AG04450 (cell line): ENCODE data around the gene CXCR5. TPM values are rescaled to one million over a fixed set of nuclear protein-coding genes. Genes with fewer than 3 reads are reported as not detected.

ENCODE experiments used
- CTCF ChIA-PET: fragments of 300-600, 350-600 bp; formaldehyde crosslinking; extraction: SDS; loops from one replicate; lab custom pipeline; 2022; ENCODE audit warnings: antibody characterized with exemption, inconsistent platforms; lab: Charles Lee
- POLR2A ChIA-PET: fragments of 350-600 bp; formaldehyde crosslinking; extraction: SDS; loops from one replicate; lab custom pipeline; 2021; ENCODE audit warnings: antibody characterized with exemption, inconsistent platforms; lab: Yijun Ruan, JAX
- DNase-seq: peaks from one replicate; pipeline ENCODE4 v3.0.0-alpha.2; 2011; ENCODE audit warnings: low read depth, low spot score
- H3K27ac ChIP-seq: one replicate; pipeline ENCODE4 v1.5.1; 2012; ENCODE audit warnings: low read depth, low read length, control low read depth
- H3K27me3 ChIP-seq: one replicate; pipeline ENCODE4 v1.6.0; 2012; ENCODE audit warnings: low read length; ENCODE audit not compliant: control insufficient read depth, insufficient read depth
- H3K4me3 ChIP-seq: 2 replicates; pipeline ENCODE4 v1.5.1; 2011; ENCODE audit warnings: mild to moderate bottlenecking, low read depth, low read length, control low read depth
- H3K9me3 ChIP-seq: 2 replicates; pipeline ENCODE4 v1.5.1; 2012; ENCODE audit warnings: low read length; ENCODE audit not compliant: control insufficient read depth, insufficient read depth
- polyA plus RNA-seq: library from polyadenylated mRNA; depleted of rRNA; stranded (reverse); fragments of >200 nt; gene quantifications from 2 replicates; pipeline ENCODE4 v1.2.3, GENCODE V29; 2011
- TF ChIP-seq, protein P1 (sequence below): IDR thresholded peaks from 2 replicates; pipeline ENCODE4 v1.5.1; 2011; ENCODE audit warnings: low read depth, low read length, control low read depth, inconsistent platforms

CXCR5 gene
- polyA plus RNA-seq, 1 experiment = not detected

DNA sequence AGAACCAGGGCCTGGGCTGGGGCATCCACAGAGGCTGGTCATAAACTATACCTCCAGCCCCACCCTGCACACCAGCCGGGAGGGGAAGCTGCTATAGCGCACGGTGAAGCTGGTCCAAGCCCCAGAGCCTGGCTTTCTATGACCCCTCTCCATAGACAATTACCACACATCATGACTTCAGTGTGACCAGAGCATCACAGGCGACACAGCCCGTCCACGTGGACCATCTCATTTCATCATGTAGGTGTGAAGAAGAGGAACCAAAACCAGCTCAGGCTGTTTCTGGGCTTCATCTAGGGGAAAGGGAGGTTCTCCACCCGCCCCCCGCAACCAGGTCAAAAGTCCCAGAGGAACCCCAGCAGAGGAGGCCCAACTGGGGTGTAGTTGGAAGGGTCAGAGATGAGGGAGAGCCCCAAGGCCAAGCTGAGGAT lies 3.0 kb downstream of the CXCR5 start:
- CTCF ChIA-PET = interaction anchor here (1.1 kb wide), 1 partner anchor 43 kb away, joined by 3 read pairs; no protein-coding TSS in a partner anchor
- Histone ChIP-seq H3K27me3 (no peaks in the 10 kb centered on the region), H3K4me3 (no peak overlapping the region), H3K9me3 (no peaks in the 10 kb centered on the region), H3K27ac (no peak overlapping the region)
- TF ChIP-seq, protein P1, sequence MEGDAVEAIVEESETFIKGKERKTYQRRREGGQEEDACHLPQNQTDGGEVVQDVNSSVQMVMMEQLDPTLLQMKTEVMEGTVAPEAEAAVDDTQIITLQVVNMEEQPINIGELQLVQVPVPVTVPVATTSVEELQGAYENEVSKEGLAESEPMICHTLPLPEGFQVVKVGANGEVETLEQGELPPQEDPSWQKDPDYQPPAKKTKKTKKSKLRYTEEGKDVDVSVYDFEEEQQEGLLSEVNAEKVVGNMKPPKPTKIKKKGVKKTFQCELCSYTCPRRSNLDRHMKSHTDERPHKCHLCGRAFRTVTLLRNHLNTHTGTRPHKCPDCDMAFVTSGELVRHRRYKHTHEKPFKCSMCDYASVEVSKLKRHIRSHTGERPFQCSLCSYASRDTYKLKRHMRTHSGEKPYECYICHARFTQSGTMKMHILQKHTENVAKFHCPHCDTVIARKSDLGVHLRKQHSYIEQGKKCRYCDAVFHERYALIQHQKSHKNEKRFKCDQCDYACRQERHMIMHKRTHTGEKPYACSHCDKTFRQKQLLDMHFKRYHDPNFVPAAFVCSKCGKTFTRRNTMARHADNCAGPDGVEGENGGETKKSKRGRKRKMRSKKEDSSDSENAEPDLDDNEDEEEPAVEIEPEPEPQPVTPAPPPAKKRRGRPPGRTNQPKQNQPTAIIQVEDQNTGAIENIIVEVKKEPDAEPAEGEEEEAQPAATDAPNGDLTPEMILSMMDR = no peak
- POLR2A ChIA-PET = no interaction called here
- no peak for DNase-seq

DNA sequence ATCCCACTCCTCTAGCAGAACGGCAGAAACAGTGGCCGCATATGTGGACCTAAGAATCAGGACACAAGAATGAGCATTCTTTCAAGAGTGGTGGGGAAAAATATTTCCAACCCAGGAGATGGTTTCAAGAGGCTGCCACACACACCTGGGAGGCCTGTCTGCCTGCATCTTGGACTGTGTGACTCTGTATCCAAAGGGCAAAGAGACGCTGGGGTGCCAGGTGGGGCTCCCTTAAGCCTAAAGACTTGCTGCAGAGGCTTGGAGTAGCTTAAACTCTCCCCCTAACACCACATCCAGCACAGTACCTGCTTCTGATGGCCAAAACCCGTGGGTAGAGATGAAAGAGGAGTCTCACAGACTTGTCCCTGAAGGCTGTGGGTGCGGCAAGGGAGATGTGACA lies 3.5 kb downstream of the CXCR5 start:
- no peaks in the 10 kb centered on the region for H3K9me3 ChIP-seq
- DNase-seq = no peak
- TF ChIP-seq, protein P1 = no peak
- H3K27ac ChIP-seq = peak overlapping the region; percentile 52
- POLR2A ChIA-PET = no interaction called here
- no peak overlapping the region for H3K4me3 ChIP-seq
- CTCF ChIA-PET = no interaction called here
- H3K27me3 ChIP-seq = no peaks in the 10 kb centered on the region

DNA sequence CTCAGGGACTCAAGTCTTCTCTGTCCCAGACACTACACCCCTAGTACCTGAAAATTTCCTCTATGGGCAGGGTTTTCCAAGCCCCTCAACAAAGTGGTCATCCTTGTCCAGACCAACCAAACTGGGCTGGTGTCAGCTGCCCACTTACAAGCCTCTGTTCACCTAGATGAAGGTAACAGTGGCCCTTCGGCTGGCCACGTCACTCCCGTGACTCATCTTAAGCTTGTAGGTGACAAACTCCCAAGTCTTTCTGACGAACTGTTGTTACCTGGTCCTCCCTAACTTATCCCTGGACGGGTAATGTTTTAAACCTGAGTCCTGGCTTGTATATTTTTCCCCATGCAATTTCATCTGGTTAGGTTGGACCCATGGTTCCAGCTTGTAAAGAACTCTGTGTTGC lies 4.7 kb downstream of the CXCR5 start:
- H3K9me3 ChIP-seq = no peaks in the 10 kb centered on the region
- DNase-seq = no peak
- ChIA-PET POLR2A (no interaction called here), CTCF (interaction anchor here (0.6 to 0.9 kb wide), 2 partner anchors 20 to 22 kb away, joined by 3 read pairs; no protein-coding TSS in a partner anchor)
- H3K27ac ChIP-seq = peak overlapping the region; percentile 4
- no peak overlapping the region for H3K4me3 ChIP-seq
- TF ChIP-seq, protein P1 = no peak
- H3K27me3 ChIP-seq = no peaks in the 10 kb centered on the region

DNA sequence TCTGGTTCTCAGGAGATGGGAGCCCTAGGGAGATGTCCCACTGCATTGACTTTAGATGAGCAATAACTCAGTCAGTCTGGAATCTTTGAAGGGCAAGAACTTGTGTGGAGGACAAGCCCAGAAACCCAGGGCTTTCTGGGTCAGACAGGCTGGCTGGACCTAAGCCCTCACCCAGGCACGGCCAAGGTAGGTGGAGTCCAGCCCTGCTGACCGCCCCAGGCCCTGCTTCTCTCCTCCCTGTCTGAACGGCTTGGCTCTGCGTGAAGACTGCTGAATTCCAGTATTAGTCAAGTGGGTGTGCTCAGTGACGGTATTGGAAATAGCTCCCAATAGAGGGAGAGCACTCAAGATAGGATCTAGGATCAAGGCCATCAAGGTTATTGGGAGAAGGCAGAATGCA lies 6.1 kb downstream of the CXCR5 start:
- CTCF ChIA-PET = interaction anchor here (1.9 kb wide), 1 partner anchor 200 kb away, joined by 4 read pairs; no protein-coding TSS in a partner anchor
- no peak overlapping the region for H3K4me3 ChIP-seq
- DNase-seq = no peak
- no peaks in the 10 kb centered on the region; the same call in 1 of the 2 replicates for H3K9me3 ChIP-seq
- H3K27ac ChIP-seq = no peak overlapping the region
- POLR2A ChIA-PET = no interaction called here
- H3K27me3 ChIP-seq = no peaks in the 10 kb centered on the region
- TF ChIP-seq, protein P1 = no peak

DNA sequence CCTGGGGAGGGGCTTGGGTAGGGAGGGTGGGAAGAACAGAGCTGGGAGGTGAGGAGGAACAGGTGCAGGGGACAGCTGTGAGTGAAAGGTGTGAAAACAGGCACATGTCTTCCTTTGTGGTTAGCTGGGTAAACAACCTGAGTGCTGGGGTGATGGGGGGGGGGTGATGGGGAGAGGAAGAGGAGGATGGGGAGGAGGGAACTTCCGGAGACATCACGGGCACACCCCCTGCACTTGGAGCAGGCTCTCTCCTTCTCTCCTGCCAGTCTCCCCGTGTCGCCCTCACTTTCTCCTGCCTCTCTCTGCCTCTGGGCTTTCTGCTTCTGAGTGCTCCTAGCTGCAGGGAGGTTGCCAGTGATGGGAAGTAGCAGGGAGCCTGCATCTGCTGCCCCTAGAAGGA lies 8.8 kb downstream of the CXCR5 start:
- Histone ChIP-seq H3K4me3 (no peak overlapping the region), H3K27me3 (no peaks in the 10 kb centered on the region), H3K9me3 (no peaks in the 10 kb centered on the region; the same call in 1 of the 2 replicates), H3K27ac (no peak overlapping the region)
- ChIA-PET POLR2A (no interaction called here), CTCF (no interaction called here)
- TF ChIP-seq, protein P1 = no peak
- no peak for DNase-seq
